Measurements from ENCODE around the gene SPPL2A.

DNA sequence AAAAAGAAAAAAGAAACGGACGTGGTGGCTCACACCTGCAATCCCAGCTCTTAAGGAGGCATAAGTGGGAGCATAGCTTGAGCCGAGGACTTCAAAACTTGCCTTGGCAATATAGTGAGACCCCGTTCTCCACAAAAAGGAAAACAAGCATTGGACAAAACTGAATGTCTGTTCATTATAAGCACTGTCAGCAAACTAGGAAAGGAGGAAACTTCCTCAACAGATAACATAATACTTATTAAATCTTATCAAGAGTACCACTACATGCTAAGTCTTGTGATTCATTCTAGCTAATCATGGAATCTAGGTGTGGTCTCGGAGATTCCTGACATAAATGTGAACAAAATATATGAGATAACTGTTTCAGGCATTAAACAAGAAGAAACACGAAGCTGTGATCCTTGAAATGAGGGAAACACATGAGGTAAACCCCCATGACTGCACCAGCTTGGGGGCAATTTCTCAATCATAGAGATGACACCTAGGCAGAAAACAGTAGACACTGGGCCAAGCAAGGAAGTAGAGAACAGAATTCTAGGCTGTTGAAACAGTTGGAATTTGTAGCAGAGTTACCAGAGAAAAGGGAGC lies 112.3 kb downstream of the SPPL2A start:
- TF ChIP-seq MTA3 (IDR thresholded peaks at IDR 0.05; ENCODE audit: borderline replicate concordance, low read length) (no peak), POLR2AphosphoS5 (IDR thresholded peaks at IDR 0.05; ENCODE audit: low read length) (no peak), POLR2AphosphoS2 (IDR thresholded peaks at IDR 0.05; ENCODE audit: low read depth, low read length) (no peak), GABPA (IDR thresholded peaks at IDR 0.05; ENCODE audit: low read depth) (no peak), POLR2A (IDR thresholded peaks at IDR 0.05; ENCODE audit: low read depth, low read length) (no peak), FOS (IDR thresholded peaks at IDR 0.05; ENCODE audit: borderline replicate concordance, extremely low read depth, insufficient read length) (no peak), CEBPB (IDR thresholded peaks at IDR 0.05; ENCODE audit: borderline replicate concordance in 1 of 2, low read depth in 2 of 2, low read length in 2 of 2) (no peak), CHD1 (IDR thresholded peaks at IDR 0.05; ENCODE audit: low read depth, low read length) (no peak)
- TF ChIP-seq, protein P1, sequence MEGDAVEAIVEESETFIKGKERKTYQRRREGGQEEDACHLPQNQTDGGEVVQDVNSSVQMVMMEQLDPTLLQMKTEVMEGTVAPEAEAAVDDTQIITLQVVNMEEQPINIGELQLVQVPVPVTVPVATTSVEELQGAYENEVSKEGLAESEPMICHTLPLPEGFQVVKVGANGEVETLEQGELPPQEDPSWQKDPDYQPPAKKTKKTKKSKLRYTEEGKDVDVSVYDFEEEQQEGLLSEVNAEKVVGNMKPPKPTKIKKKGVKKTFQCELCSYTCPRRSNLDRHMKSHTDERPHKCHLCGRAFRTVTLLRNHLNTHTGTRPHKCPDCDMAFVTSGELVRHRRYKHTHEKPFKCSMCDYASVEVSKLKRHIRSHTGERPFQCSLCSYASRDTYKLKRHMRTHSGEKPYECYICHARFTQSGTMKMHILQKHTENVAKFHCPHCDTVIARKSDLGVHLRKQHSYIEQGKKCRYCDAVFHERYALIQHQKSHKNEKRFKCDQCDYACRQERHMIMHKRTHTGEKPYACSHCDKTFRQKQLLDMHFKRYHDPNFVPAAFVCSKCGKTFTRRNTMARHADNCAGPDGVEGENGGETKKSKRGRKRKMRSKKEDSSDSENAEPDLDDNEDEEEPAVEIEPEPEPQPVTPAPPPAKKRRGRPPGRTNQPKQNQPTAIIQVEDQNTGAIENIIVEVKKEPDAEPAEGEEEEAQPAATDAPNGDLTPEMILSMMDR (IDR thresholded peaks at IDR 0.05 in 2 of 3, conservative IDR thresholded peaks at IDR 0.05 in 1 of 3; ENCODE audit: control insufficient read depth in 2 of 3, extremely low read depth in 1 of 3, insufficient read depth in 1 of 3, low read depth in 3 of 3, low read length in 3 of 3) = no peak
- TF ChIP-seq, protein P2, sequence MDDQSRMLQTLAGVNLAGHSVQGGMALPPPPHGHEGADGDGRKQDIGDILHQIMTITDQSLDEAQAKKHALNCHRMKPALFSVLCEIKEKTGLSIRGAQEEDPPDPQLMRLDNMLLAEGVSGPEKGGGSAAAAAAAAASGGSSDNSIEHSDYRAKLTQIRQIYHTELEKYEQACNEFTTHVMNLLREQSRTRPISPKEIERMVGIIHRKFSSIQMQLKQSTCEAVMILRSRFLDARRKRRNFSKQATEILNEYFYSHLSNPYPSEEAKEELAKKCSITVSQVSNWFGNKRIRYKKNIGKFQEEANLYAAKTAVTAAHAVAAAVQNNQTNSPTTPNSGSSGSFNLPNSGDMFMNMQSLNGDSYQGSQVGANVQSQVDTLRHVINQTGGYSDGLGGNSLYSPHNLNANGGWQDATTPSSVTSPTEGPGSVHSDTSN (IDR thresholded peaks at IDR 0.05; ENCODE audit: insufficient replicate concordance, low read depth, low read length) = no peak

Measured in GM12878 (cell line).